ENCODE results near the gene CPTP.
"Not testable (repeated sequence)": the region's sequence is repeated elsewhere in the genome, so short reads cannot be mapped to it uniquely, and the experiment has no call there.

Gene CPTP

GRCh38 chr1:1313500-1314236, 10.9 kb upstream of the CPTP start:
- Histone ChIP-seq H3K27me3 (ENCODE audit: insufficient read depth, insufficient read length) (no peaks in the 10 kb centered on the region), H3K4me3 (ENCODE audit: insufficient read length, low read depth) (no peak overlapping the region), H3K36me3 (ENCODE audit: insufficient read depth, insufficient read length, low read length) (peaks cover 75% of the 10 kb centered on the region), H3K9ac (ENCODE audit: insufficient read length, low read depth) (no peak overlapping the region), H3K9me3 (ENCODE audit: insufficient read depth, low read length) (no peaks in the 10 kb centered on the region), H3K4me1 (ENCODE audit: insufficient read depth, insufficient read length) (peaks cover 12% of the 10 kb centered on the region)
- TF ChIP-seq ZNF274 (IDR thresholded peaks at IDR 0.05; ENCODE audit: low read depth, low read length) = no peak
- no peak for TF ChIP-seq SUZ12 (IDR thresholded peaks at IDR 0.05; ENCODE audit: extremely low read depth, insufficient read depth, insufficient read length)
- no peak for TF ChIP-seq YY1 (IDR thresholded peaks at IDR 0.05; ENCODE audit: insufficient read depth, insufficient read length)
- no peak for DNase-seq (ENCODE audit: low read depth, low spot score)

GRCh38 chr1:1314237-1314586, 10.4 kb upstream of the CPTP start:
- H3K9me3 ChIP-seq (ENCODE audit: insufficient read depth, low read length) = no peaks in the 10 kb centered on the region
- DNase-seq (ENCODE audit: low read depth, low spot score) = no peak
- no peak overlapping the region for H3K9ac ChIP-seq (ENCODE audit: insufficient read length, low read depth)
- peaks cover 79% of the 10 kb centered on the region for H3K36me3 ChIP-seq (ENCODE audit: insufficient read depth, insufficient read length, low read length)
- no peak overlapping the region for H3K4me3 ChIP-seq (ENCODE audit: insufficient read length, low read depth)
- peaks cover 12% of the 10 kb centered on the region for H3K4me1 ChIP-seq (ENCODE audit: insufficient read depth, insufficient read length)
- H3K27me3 ChIP-seq (ENCODE audit: insufficient read depth, insufficient read length) = no peaks in the 10 kb centered on the region
- no peak for TF ChIP-seq SUZ12 (IDR thresholded peaks at IDR 0.05; ENCODE audit: extremely low read depth, insufficient read depth, insufficient read length)
- TF ChIP-seq ZNF274 (IDR thresholded peaks at IDR 0.05; ENCODE audit: low read depth, low read length) = no peak
- no peak for TF ChIP-seq YY1 (IDR thresholded peaks at IDR 0.05; ENCODE audit: insufficient read depth, insufficient read length)

- peaks cover 80% of the 10 kb centered on the region for H3K36me3 ChIP-seq (ENCODE audit: insufficient read depth, insufficient read length, low read length)
- peak overlapping the region; percentile 70 for H3K9ac ChIP-seq (ENCODE audit: insufficient read length, low read depth)
- no peaks in the 10 kb centered on the region for H3K9me3 ChIP-seq (ENCODE audit: insufficient read depth, low read length)
- no peaks in the 10 kb centered on the region for H3K27me3 ChIP-seq (ENCODE audit: insufficient read depth, insufficient read length)
- DNase-seq (ENCODE audit: low read depth, low spot score) = no peak
- no peak overlapping the region for H3K4me3 ChIP-seq (ENCODE audit: insufficient read length, low read depth)
- TF ChIP-seq SUZ12 (IDR thresholded peaks at IDR 0.05; ENCODE audit: extremely low read depth, insufficient read depth, insufficient read length) (no peak), ZNF274 (IDR thresholded peaks at IDR 0.05; ENCODE audit: low read depth, low read length) (no peak), YY1 (IDR thresholded peaks at IDR 0.05; ENCODE audit: insufficient read depth, insufficient read length) (no peak)
- H3K4me1 ChIP-seq (ENCODE audit: insufficient read depth, insufficient read length) = peaks cover 12% of the 10 kb centered on the region
These were observed 9.8 kb upstream of the CPTP start for GRCh38 chr1:1314678-1315335.

GRCh38 chr1:1315435-1315954, 9.1 kb upstream of the CPTP start:
- TF ChIP-seq SUZ12 (IDR thresholded peaks at IDR 0.05; ENCODE audit: extremely low read depth, insufficient read depth, insufficient read length) (no peak), ZNF274 (IDR thresholded peaks at IDR 0.05; ENCODE audit: low read depth, low read length) (no peak), YY1 (IDR thresholded peaks at IDR 0.05; ENCODE audit: insufficient read depth, insufficient read length) (no peak)
- Histone ChIP-seq H3K9ac (ENCODE audit: insufficient read length, low read depth) (peak overlapping the region; percentile 70), H3K27me3 (ENCODE audit: insufficient read depth, insufficient read length) (no peaks in the 10 kb centered on the region), H3K9me3 (ENCODE audit: insufficient read depth, low read length) (no peaks in the 10 kb centered on the region), H3K4me3 (ENCODE audit: insufficient read length, low read depth) (no peak overlapping the region), H3K36me3 (ENCODE audit: insufficient read depth, insufficient read length, low read length) (peaks cover 80% of the 10 kb centered on the region), H3K4me1 (ENCODE audit: insufficient read depth, insufficient read length) (peaks cover 10% of the 10 kb centered on the region)
- DNase-seq (ENCODE audit: low read depth, low spot score) = no peak

- peaks cover 81% of the 10 kb centered on the region for H3K36me3 ChIP-seq (ENCODE audit: insufficient read depth, insufficient read length, low read length)
- not testable (repeated sequence) for H3K9ac ChIP-seq (ENCODE audit: insufficient read length, low read depth); H3K4me3 ChIP-seq (ENCODE audit: insufficient read length, low read depth); H3K9me3 ChIP-seq (ENCODE audit: insufficient read depth, low read length); DNase-seq (ENCODE audit: low read depth, low spot score); H3K4me1 ChIP-seq (ENCODE audit: insufficient read depth, insufficient read length); H3K27me3 ChIP-seq (ENCODE audit: insufficient read depth, insufficient read length)
These were observed 8.4 kb upstream of the CPTP start for GRCh38 chr1:1316199-1316598.

- H3K27me3 ChIP-seq (ENCODE audit: insufficient read depth, insufficient read length) = no peaks in the 10 kb centered on the region
- H3K36me3 ChIP-seq (ENCODE audit: insufficient read depth, insufficient read length, low read length) = peaks cover 80% of the 10 kb centered on the region
- no peak for DNase-seq (ENCODE audit: low read depth, low spot score)
- H3K4me3 ChIP-seq (ENCODE audit: insufficient read length, low read depth) = no peak overlapping the region
- no peaks in the 10 kb centered on the region for H3K9me3 ChIP-seq (ENCODE audit: insufficient read depth, low read length)
- no peak overlapping the region for H3K9ac ChIP-seq (ENCODE audit: insufficient read length, low read depth)
- H3K4me1 ChIP-seq (ENCODE audit: insufficient read depth, insufficient read length) = peaks cover 14% of the 10 kb centered on the region
- no peak for TF ChIP-seq ZNF274 (IDR thresholded peaks at IDR 0.05; ENCODE audit: low read depth, low read length)
- TF ChIP-seq SUZ12 (IDR thresholded peaks at IDR 0.05; ENCODE audit: extremely low read depth, insufficient read depth, insufficient read length) = no peak
- no peak for TF ChIP-seq YY1 (IDR thresholded peaks at IDR 0.05; ENCODE audit: insufficient read depth, insufficient read length)
These were observed 7.2 kb upstream of the CPTP start for GRCh38 chr1:1317420-1317819.

- no peak for DNase-seq (ENCODE audit: low read depth, low spot score)
- Histone ChIP-seq H3K9ac (ENCODE audit: insufficient read length, low read depth) (no peak overlapping the region), H3K36me3 (ENCODE audit: insufficient read depth, insufficient read length, low read length) (peaks cover 79% of the 10 kb centered on the region), H3K4me1 (ENCODE audit: insufficient read depth, insufficient read length) (peaks cover 14% of the 10 kb centered on the region), H3K9me3 (ENCODE audit: insufficient read depth, low read length) (no peaks in the 10 kb centered on the region), H3K27me3 (ENCODE audit: insufficient read depth, insufficient read length) (no peaks in the 10 kb centered on the region), H3K4me3 (ENCODE audit: insufficient read length, low read depth) (no peak overlapping the region)
- TF ChIP-seq ZNF274 (IDR thresholded peaks at IDR 0.05; ENCODE audit: low read depth, low read length) = no peak
- TF ChIP-seq YY1 (IDR thresholded peaks at IDR 0.05; ENCODE audit: insufficient read depth, insufficient read length) = no peak
- TF ChIP-seq SUZ12 (IDR thresholded peaks at IDR 0.05; ENCODE audit: extremely low read depth, insufficient read depth, insufficient read length) = no peak
These were observed 6.4 kb upstream of the CPTP start for GRCh38 chr1:1318131-1318652.
